ENCODE data around the gene MYO6. TPM values are rescaled to one million over a fixed set of nuclear protein-coding genes. Genes with fewer than 3 reads are reported as not detected.

Gene MYO6
- total RNA-seq, 1 experiment from 2014 or later: 2.0 TPM

GRCh38 chr6:75776461-75776860 is 27.4 kb downstream of the MYO6 start:
- H3K79me2 ChIP-seq (ENCODE audit: low read length): no peaks in the 10 kb centered on the region
- no peak overlapping the region for H3K4me2 ChIP-seq (ENCODE audit: low read depth, low read length, poor library complexity, severe bottlenecking)

GRCh38 chr6:75778757-75779156 is 29.7 kb downstream of the MYO6 start:
- H4K20me1 ChIP-seq (ENCODE audit: insufficient read depth, low read depth, low read length): no peaks in the 10 kb centered on the region
- H2AFZ ChIP-seq (ENCODE audit: low read length): no peak overlapping the region
- no peak overlapping the region for H3K27ac ChIP-seq (ENCODE audit: low read length)
- no peak overlapping the region for H3K4me2 ChIP-seq (ENCODE audit: low read depth, low read length, poor library complexity, severe bottlenecking)
- H3K79me2 ChIP-seq (ENCODE audit: low read length): no peaks in the 10 kb centered on the region
- DNase-seq: no peak
- no peak overlapping the region for H3K9ac ChIP-seq (ENCODE audit: low read length)
- no peaks in the 10 kb centered on the region for H3K9me2 ChIP-seq (replicated peaks; ENCODE audit: insufficient read depth, low read length)
- no peaks in the 10 kb centered on the region for H3K27me3 ChIP-seq (ENCODE audit: low read length)
- no peaks in the 10 kb centered on the region for H3K9me3 ChIP-seq (ENCODE audit: low read length)
- no peaks in the 10 kb centered on the region for H3K36me3 ChIP-seq (ENCODE audit: insufficient read depth, low read length)
- no peak overlapping the region for H3K4me3 ChIP-seq (ENCODE audit: low read length)
- no peaks in the 10 kb centered on the region for H3K4me1 ChIP-seq (ENCODE audit: low read length)

More at GRCh38 chr6:75776461-75776860, 27.4 kb downstream of the MYO6 start:
- Histone ChIP-seq H2AFZ (ENCODE audit: low read length) (no peak overlapping the region), H3K9ac (ENCODE audit: low read length) (no peak overlapping the region), H3K9me3 (ENCODE audit: low read length) (no peaks in the 10 kb centered on the region), H3K27ac (ENCODE audit: low read length) (no peak overlapping the region), H3K27me3 (ENCODE audit: low read length) (no peaks in the 10 kb centered on the region), H3K36me3 (ENCODE audit: insufficient read depth, low read length) (no peaks in the 10 kb centered on the region), H3K9me2 (replicated peaks; ENCODE audit: insufficient read depth, low read length) (no peaks in the 10 kb centered on the region), H4K20me1 (ENCODE audit: insufficient read depth, low read depth, low read length) (no peaks in the 10 kb centered on the region), H3K4me1 (ENCODE audit: low read length) (no peaks in the 10 kb centered on the region), H3K4me3 (ENCODE audit: low read length) (no peak overlapping the region)
- DNase-seq: no peak

GRCh38 chr6:75786152-75786551 is 37.1 kb downstream of the MYO6 start:
- Histone ChIP-seq H4K20me1 (ENCODE audit: insufficient read depth, low read depth, low read length) (no peaks in the 10 kb centered on the region), H2AFZ (ENCODE audit: low read length) (no peak overlapping the region), H3K27ac (ENCODE audit: low read length) (no peak overlapping the region), H3K9me3 (ENCODE audit: low read length) (no peaks in the 10 kb centered on the region), H3K9ac (ENCODE audit: low read length) (no peak overlapping the region), H3K4me2 (ENCODE audit: low read depth, low read length, poor library complexity, severe bottlenecking) (no peak overlapping the region), H3K4me1 (ENCODE audit: low read length) (no peaks in the 10 kb centered on the region), H3K79me2 (ENCODE audit: low read length) (no peaks in the 10 kb centered on the region), H3K27me3 (ENCODE audit: low read length) (no peaks in the 10 kb centered on the region), H3K36me3 (ENCODE audit: insufficient read depth, low read length) (no peaks in the 10 kb centered on the region), H3K4me3 (ENCODE audit: low read length) (no peak overlapping the region), H3K9me2 (replicated peaks; ENCODE audit: insufficient read depth, low read length) (no peaks in the 10 kb centered on the region)
- DNase-seq: no peak

- H4K20me1 ChIP-seq (ENCODE audit: insufficient read depth, low read depth, low read length): no peaks in the 10 kb centered on the region
- H3K27ac ChIP-seq (ENCODE audit: low read length): no peak overlapping the region
- H3K36me3 ChIP-seq (ENCODE audit: insufficient read depth, low read length): no peaks in the 10 kb centered on the region
- H3K9ac ChIP-seq (ENCODE audit: low read length): no peak overlapping the region
- no peaks in the 10 kb centered on the region for H3K9me3 ChIP-seq (ENCODE audit: low read length)
- H3K4me1 ChIP-seq (ENCODE audit: low read length): no peaks in the 10 kb centered on the region
- no peaks in the 10 kb centered on the region for H3K79me2 ChIP-seq (ENCODE audit: low read length)
- H3K9me2 ChIP-seq (replicated peaks; ENCODE audit: insufficient read depth, low read length): no peaks in the 10 kb centered on the region
- no peak overlapping the region for H2AFZ ChIP-seq (ENCODE audit: low read length)
- DNase-seq: no peak
- H3K27me3 ChIP-seq (ENCODE audit: low read length): no peaks in the 10 kb centered on the region
- H3K4me2 ChIP-seq (ENCODE audit: low read depth, low read length, poor library complexity, severe bottlenecking): no peak overlapping the region
- no peak overlapping the region for H3K4me3 ChIP-seq (ENCODE audit: low read length)
These were observed 39.9 kb downstream of the MYO6 start for GRCh38 chr6:75788894-75789293.

GRCh38 chr6:75791881-75792280 is 42.8 kb downstream of the MYO6 start:
- Histone ChIP-seq H3K27me3 (ENCODE audit: low read length) (no peaks in the 10 kb centered on the region), H3K4me3 (ENCODE audit: low read length) (no peak overlapping the region), H3K4me1 (ENCODE audit: low read length) (no peaks in the 10 kb centered on the region), H2AFZ (ENCODE audit: low read length) (no peak overlapping the region), H3K79me2 (ENCODE audit: low read length) (no peaks in the 10 kb centered on the region), H4K20me1 (ENCODE audit: insufficient read depth, low read depth, low read length) (no peaks in the 10 kb centered on the region), H3K36me3 (ENCODE audit: insufficient read depth, low read length) (no peaks in the 10 kb centered on the region), H3K4me2 (ENCODE audit: low read depth, low read length, poor library complexity, severe bottlenecking) (no peak overlapping the region), H3K27ac (ENCODE audit: low read length) (no peak overlapping the region), H3K9ac (ENCODE audit: low read length) (no peak overlapping the region), H3K9me2 (replicated peaks; ENCODE audit: insufficient read depth, low read length) (no peaks in the 10 kb centered on the region), H3K9me3 (ENCODE audit: low read length) (no peaks in the 10 kb centered on the region)
- DNase-seq: no peak

GRCh38 chr6:75794351-75794846 is 45.4 kb downstream of the MYO6 start:
- Histone ChIP-seq H2AFZ (ENCODE audit: low read length) (no peak overlapping the region), H3K9ac (ENCODE audit: low read length) (no peak overlapping the region), H3K9me3 (ENCODE audit: low read length) (no peaks in the 10 kb centered on the region), H3K79me2 (ENCODE audit: low read length) (no peaks in the 10 kb centered on the region), H3K27ac (ENCODE audit: low read length) (no peak overlapping the region), H4K20me1 (ENCODE audit: insufficient read depth, low read depth, low read length) (no peaks in the 10 kb centered on the region), H3K4me2 (ENCODE audit: low read depth, low read length, poor library complexity, severe bottlenecking) (no peak overlapping the region), H3K9me2 (replicated peaks; ENCODE audit: insufficient read depth, low read length) (no peaks in the 10 kb centered on the region), H3K4me1 (ENCODE audit: low read length) (no peaks in the 10 kb centered on the region), H3K4me3 (ENCODE audit: low read length) (no peak overlapping the region), H3K36me3 (ENCODE audit: insufficient read depth, low read length) (no peaks in the 10 kb centered on the region), H3K27me3 (ENCODE audit: low read length) (no peaks in the 10 kb centered on the region)
- DNase-seq: no peak

GRCh38 chr6:75794954-75795739 is 46.1 kb downstream of the MYO6 start:
- H3K9ac ChIP-seq (ENCODE audit: low read length): no peak overlapping the region
- no peaks in the 10 kb centered on the region for H3K9me3 ChIP-seq (ENCODE audit: low read length)
- no peaks in the 10 kb centered on the region for H3K36me3 ChIP-seq (ENCODE audit: insufficient read depth, low read length)
- H3K9me2 ChIP-seq (replicated peaks; ENCODE audit: insufficient read depth, low read length): no peaks in the 10 kb centered on the region
- no peaks in the 10 kb centered on the region for H3K4me1 ChIP-seq (ENCODE audit: low read length)
- no peaks in the 10 kb centered on the region for H4K20me1 ChIP-seq (ENCODE audit: insufficient read depth, low read depth, low read length)
- H3K27ac ChIP-seq (ENCODE audit: low read length): no peak overlapping the region
- no peak for DNase-seq
- H3K79me2 ChIP-seq (ENCODE audit: low read length): no peaks in the 10 kb centered on the region
- no peaks in the 10 kb centered on the region for H3K27me3 ChIP-seq (ENCODE audit: low read length)
- H2AFZ ChIP-seq (ENCODE audit: low read length): no peak overlapping the region
- no peak overlapping the region for H3K4me2 ChIP-seq (ENCODE audit: low read depth, low read length, poor library complexity, severe bottlenecking)
- no peak overlapping the region for H3K4me3 ChIP-seq (ENCODE audit: low read length)

- Histone ChIP-seq H3K36me3 (ENCODE audit: insufficient read depth, low read length) (no peaks in the 10 kb centered on the region), H3K27me3 (ENCODE audit: low read length) (no peaks in the 10 kb centered on the region), H3K27ac (ENCODE audit: low read length) (no peak overlapping the region), H2AFZ (ENCODE audit: low read length) (no peak overlapping the region), H4K20me1 (ENCODE audit: insufficient read depth, low read depth, low read length) (no peaks in the 10 kb centered on the region), H3K4me3 (ENCODE audit: low read length) (no peak overlapping the region), H3K4me2 (ENCODE audit: low read depth, low read length, poor library complexity, severe bottlenecking) (no peak overlapping the region), H3K79me2 (ENCODE audit: low read length) (no peaks in the 10 kb centered on the region), H3K9ac (ENCODE audit: low read length) (no peak overlapping the region), H3K9me2 (replicated peaks; ENCODE audit: insufficient read depth, low read length) (no peaks in the 10 kb centered on the region), H3K9me3 (ENCODE audit: low read length) (no peaks in the 10 kb centered on the region), H3K4me1 (ENCODE audit: low read length) (no peaks in the 10 kb centered on the region)
- no peak for DNase-seq
These were observed 47.7 kb downstream of the MYO6 start for GRCh38 chr6:75796723-75797122.

All from Karpas-422 (cell line).